Breast epithelium (tissue), 4 donors: ENCODE measurements around the gene CYP4F11. TPM values are rescaled to one million over a fixed set of nuclear protein-coding genes. Genes with fewer than 3 reads are reported as not detected.
"Not testable (repeated sequence)": the region's sequence is repeated elsewhere in the genome, so short reads cannot be mapped to it uniquely, and the experiment has no call there.

Experiments used
- DNase-seq, 2 donors: peaks; one replicate each; pipeline ENCODE4 v3.0.0-alpha.2; 2019; ENCODE audit warnings: low spot score in 2 of 2
- H3K27ac ChIP-seq, 2 donors: fragments of 200-600 bp; sonication (generic) in 1 of 2; one replicate each; pipeline ENCODE4 v1.5.1; 2016 to 2019; ENCODE audit warnings: mild to moderate bottlenecking in 1 of 2
- H3K27me3 ChIP-seq, 2 donors: fragments of 200-600 bp; sonication (generic) in 1 of 2; one replicate each; pipeline versions ENCODE4 v1.5.1 to v1.6.0; 2017 to 2019; ENCODE audit warnings: control low read depth in 1 of 2, mild to moderate bottlenecking in 1 of 2
- H3K36me3 ChIP-seq: fragments of 200-600 bp; one replicate; pipeline ENCODE4 v1.5.1; 2019
- H3K4me1 ChIP-seq, 2 donors: fragments of 200-600 bp; sonication (generic); one replicate each; pipeline ENCODE4 v1.5.1; 2016 to 2019; ENCODE audit warnings: control low read depth in 1 of 2
- H3K4me3 ChIP-seq, 3 donors: fragments of 200-600 bp; sonication (generic); 1 replicate in 2 of 3; 2 replicates in 1 of 3; pipeline ENCODE4 v1.5.1; 2016 to 2019; ENCODE audit warnings: mild to moderate bottlenecking in 3 of 3, moderate library complexity in 2 of 3
- H3K9me3 ChIP-seq, 2 donors: fragments of 200-600 bp; sonication (generic) in 1 of 2; one replicate each; pipeline ENCODE4 v1.5.1; 2016 to 2019; ENCODE audit warnings: control low read depth in 1 of 2
- CTCF ChIP-seq, 3 donors: fragments of 450-650 bp; IDR thresholded peaks; one replicate each; pipeline ENCODE4 v1.5.1; 2016 to 2017; ENCODE audit warnings: antibody characterized with exemption in 3 of 3, mild to moderate bottlenecking in 3 of 3, moderate library complexity in 3 of 3
- POLR2A ChIP-seq: fragments of 450-650 bp; IDR thresholded peaks from one replicate; pipeline ENCODE4 v1.6.1; 2016; ENCODE audit warnings: antibody characterized with exemption, mild to moderate bottlenecking, moderate library complexity
- POLR2AphosphoS5 ChIP-seq, 3 donors: sonication (generic); formaldehyde crosslinking; IDR thresholded peaks; one replicate each; pipeline ENCODE4 v1.6.1; 2017; ENCODE audit warnings: antibody characterized with exemption in 3 of 3
- intact Hi-C: fragments of 100-400 bp; cut with DNase I; formaldehyde crosslinking; loops from one replicate; pipeline ENCODE4 v1.15.1; 2023; ENCODE audit warnings: low total_unique reads
- total RNA-seq, 3 donors: library from RNA; depleted of rRNA; stranded (reverse); fragments of >200 nt; gene quantifications; one replicate each; pipeline ENCODE4 v1.1.0, GENCODE V29; 2016

CYP4F11 gene
- total RNA-seq, 3 donors from 2014 or later: 0.16 to 8.8 (median 3.1) TPM

- TF ChIP-seq CTCF (IDR thresholded peaks at IDR 0.05) (no peak), POLR2AphosphoS5 (IDR thresholded peaks at IDR 0.05) (no peak), POLR2A (no peak)
- intact Hi-C loops: loop anchor here (5.0 kb wide), 1 partner anchor 143 kb away; no protein-coding TSS in a partner anchor
- DNase-seq: no peak
- Histone ChIP-seq H3K36me3 (no peaks in the 10 kb centered on the region), H3K9me3 (no peaks in the 10 kb centered on the region), H3K27me3 (peaks cover 0 to 29% of the 10 kb centered on the region in 2 donors), H3K4me3 (no peak overlapping the region), H3K27ac (no peak overlapping the region), H3K4me1 (no peaks in the 10 kb centered on the region)
Observed at GRCh38 chr19:15974856-15975255, 40.5 kb upstream of the CYP4F11 start.

- intact Hi-C loops: loop anchor here (2.0 to 5.0 kb wide), 2 partner anchors 73 to 140 kb away; partner anchors contain the start of gene CYP4F2
- DNase-seq, H3K9me3 ChIP-seq: not testable (repeated sequence)
Observed at GRCh38 chr19:15972043-15972442, 37.7 kb upstream of the CYP4F11 start.

GRCh38 chr19:15971224-15971780 lies 37.0 kb upstream of the CYP4F11 start:
- no peak for DNase-seq
- H3K27ac ChIP-seq: no peak overlapping the region
- H3K4me1 ChIP-seq: no peaks in the 10 kb centered on the region
- H3K27me3 ChIP-seq: peaks cover 0 to 5% of the 10 kb centered on the region in 2 donors
- no peak overlapping the region for H3K4me3 ChIP-seq
- H3K9me3 ChIP-seq: no peaks in the 10 kb centered on the region
- H3K36me3 ChIP-seq: no peaks in the 10 kb centered on the region
- TF ChIP-seq CTCF (IDR thresholded peaks at IDR 0.05) (no peak), POLR2AphosphoS5 (IDR thresholded peaks at IDR 0.05) (no peak), POLR2A (no peak)
- intact Hi-C loops: loop anchor here (5.0 kb wide), 1 partner anchor 139 kb away; no protein-coding TSS in a partner anchor

More at GRCh38 chr19:15972043-15972442, 37.7 kb upstream of the CYP4F11 start:
- not testable (repeated sequence) for H3K27me3 ChIP-seq, H3K27ac ChIP-seq, H3K4me1 ChIP-seq, H3K4me3 ChIP-seq, H3K36me3 ChIP-seq

GRCh38 chr19:15964231-15964630 lies 29.9 kb upstream of the CYP4F11 start:
- no peak overlapping the region for H3K4me3 ChIP-seq
- no peak overlapping the region for H3K27ac ChIP-seq
- H3K4me1 ChIP-seq: no peaks in the 10 kb centered on the region
- no peaks in the 10 kb centered on the region for H3K36me3 ChIP-seq
- TF ChIP-seq POLR2AphosphoS5 (IDR thresholded peaks at IDR 0.05): no peak
- no peak for TF ChIP-seq CTCF (IDR thresholded peaks at IDR 0.05)
- TF ChIP-seq POLR2A: no peak
- H3K27me3 ChIP-seq: peaks cover 0 to 22% of the 10 kb centered on the region in 2 donors
- intact Hi-C loops: no loop called here
- H3K9me3 ChIP-seq: peaks cover 0 to 15% of the 10 kb centered on the region in 2 donors
- DNase-seq: no peak

- peaks cover 0 to 21% of the 10 kb centered on the region in 2 donors for H3K27me3 ChIP-seq
- DNase-seq: no peak
- no peaks in the 10 kb centered on the region for H3K4me1 ChIP-seq
- no peak overlapping the region for H3K27ac ChIP-seq
- no peaks in the 10 kb centered on the region for H3K36me3 ChIP-seq
- intact Hi-C loops: no loop called here
- H3K4me3 ChIP-seq: no peak overlapping the region
- no peak for TF ChIP-seq POLR2AphosphoS5 (IDR thresholded peaks at IDR 0.05)
- no peak for TF ChIP-seq CTCF (IDR thresholded peaks at IDR 0.05)
- no peak for TF ChIP-seq POLR2A
- peaks cover 0 to 15% of the 10 kb centered on the region in 2 donors for H3K9me3 ChIP-seq
Observed at GRCh38 chr19:15962319-15962718, 28.0 kb upstream of the CYP4F11 start.
